H1 (cell line): ENCODE measurements around the gene LIF. TPM values are rescaled to one million over a fixed set of nuclear protein-coding genes. Genes with fewer than 3 reads are reported as not detected.

ENCODE experiments used
- CTBP2 ChIP-seq: IDR thresholded peaks from 2 replicates; pipeline ENCODE4 v1.7.0; 2011; ENCODE audit warnings: borderline replicate concordance, mild to moderate bottlenecking, moderate library complexity, mixed read lengths, low read length; ENCODE audit not compliant: insufficient read depth, insufficient read length
- EGR1 ChIP-seq: IDR thresholded peaks from 2 replicates; pipeline ENCODE4 v1.6.1; 2011; ENCODE audit warnings: low read depth, low read length, borderline replicate concordance
- HDAC6 ChIP-seq: IDR thresholded peaks from one replicate; pipeline ENCODE4 v1.7.1; 2012; ENCODE audit warnings: low read depth, mild to moderate bottlenecking, inconsistent platforms, low read length, moderate library complexity
- KDM4A ChIP-seq: IDR thresholded peaks from one replicate; pipeline ENCODE4 v1.7.1; 2012; ENCODE audit warnings: low read depth, mild to moderate bottlenecking, moderate library complexity, low read length, inconsistent platforms; ENCODE audit not compliant: severe bottlenecking
- SP1 ChIP-seq: IDR thresholded peaks from 2 replicates; pipeline ENCODE4 v1.6.1; 2011; ENCODE audit warnings: low read depth, low read length
- ZNF274 ChIP-seq: IDR thresholded peaks from 2 replicates; pipeline ENCODE4 v1.7.0; 2012; ENCODE audit warnings: low read length, borderline replicate concordance; ENCODE audit errors: extremely low read depth
- polyA plus RNA-seq, 7 experiments: library from polyadenylated mRNA; depleted of rRNA in 3 of 7; stranded (reverse) in 5 of 7; unstranded in 2 of 7; fragments of >200 nt in 5 of 7; fragments of 200-250 nt in 2 of 7; gene quantifications; 1 replicate in 5 of 7; 2 replicates in 1 of 7; 4 replicates in 1 of 7; pipeline versions ENCODE4 v1.2.1 to v1.2.3, GENCODE V29; 2011 to 2013; ENCODE audit warnings: missing spikeins in 2 of 7, mixed read lengths in 2 of 7
- total RNA-seq: library from RNA; stranded (reverse); fragmentation: NEBNext Ultra II Directional; extraction: Animal tissue kit (Norgen Biotek cat#: 25700); gene quantifications from 2 replicates; pipeline ENCODE4 v1.2.1, GENCODE V29; 2021
- TF ChIP-seq, protein P1 (sequence below): IDR thresholded peaks from 2 replicates; pipeline ENCODE4 v1.6.1; 2012; ENCODE audit warnings: low read length, inconsistent platforms
- TF ChIP-seq, protein P2 (sequence below): fragments of 300-600 bp; sonication (generic); IDR thresholded peaks from 2 replicates; pipeline ENCODE4 v1.7.1; 2012; ENCODE audit warnings: low read length, moderate library complexity, mild to moderate bottlenecking, inconsistent platforms; ENCODE audit not compliant: insufficient replicate concordance

The LIF gene
- total and polyA plus RNA-seq, 2 of the 8 experiments (the other 6 are each of a cell fraction or from before 2014, with no cell fraction given): 3.3 to 3.5 TPM

DNA sequence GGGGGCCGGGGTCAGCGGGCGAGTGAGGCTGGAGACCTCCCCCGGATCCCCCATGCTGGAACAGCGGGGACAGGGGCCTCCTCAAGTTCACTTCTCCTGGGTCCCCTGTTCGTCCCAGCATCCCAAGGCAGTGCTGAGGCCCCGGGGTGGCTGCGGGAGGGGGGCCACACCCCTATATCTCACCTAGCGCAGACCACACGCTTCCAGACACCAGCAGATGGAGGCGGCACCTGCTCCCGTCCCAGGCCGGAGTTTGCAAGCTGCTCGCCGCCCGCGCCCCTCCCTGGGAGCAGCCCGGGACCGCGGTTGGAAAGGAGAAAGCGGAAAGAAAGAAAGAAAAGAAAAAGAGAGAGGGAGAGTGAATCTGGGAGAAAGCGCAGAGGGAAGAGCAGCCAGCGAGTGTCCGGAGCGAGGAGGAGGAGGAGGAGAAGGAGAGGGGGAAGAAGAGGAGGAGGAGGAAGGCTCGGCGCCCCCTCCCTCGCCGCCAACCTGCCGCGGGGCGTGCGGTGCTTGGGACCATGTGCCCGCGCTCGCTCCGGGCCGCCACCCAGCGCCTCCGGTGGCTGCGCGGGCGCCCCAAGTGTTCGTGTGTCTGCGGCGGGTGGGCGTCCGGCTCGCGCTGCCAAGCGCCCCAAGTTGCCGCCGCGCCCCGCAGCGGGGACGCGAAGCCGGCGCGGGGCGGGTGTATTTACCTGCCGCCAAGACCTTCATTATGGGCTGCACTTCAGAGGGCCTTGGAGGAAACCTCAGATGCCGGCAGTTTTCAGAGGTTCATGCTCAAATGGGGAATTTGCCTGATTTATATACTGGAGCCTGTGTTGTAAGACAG is at the start of gene LIF (continued):
- no peak for TF ChIP-seq CTBP2
- peak; percentile 52 for TF ChIP-seq KDM4A
- TF ChIP-seq, protein P1, sequence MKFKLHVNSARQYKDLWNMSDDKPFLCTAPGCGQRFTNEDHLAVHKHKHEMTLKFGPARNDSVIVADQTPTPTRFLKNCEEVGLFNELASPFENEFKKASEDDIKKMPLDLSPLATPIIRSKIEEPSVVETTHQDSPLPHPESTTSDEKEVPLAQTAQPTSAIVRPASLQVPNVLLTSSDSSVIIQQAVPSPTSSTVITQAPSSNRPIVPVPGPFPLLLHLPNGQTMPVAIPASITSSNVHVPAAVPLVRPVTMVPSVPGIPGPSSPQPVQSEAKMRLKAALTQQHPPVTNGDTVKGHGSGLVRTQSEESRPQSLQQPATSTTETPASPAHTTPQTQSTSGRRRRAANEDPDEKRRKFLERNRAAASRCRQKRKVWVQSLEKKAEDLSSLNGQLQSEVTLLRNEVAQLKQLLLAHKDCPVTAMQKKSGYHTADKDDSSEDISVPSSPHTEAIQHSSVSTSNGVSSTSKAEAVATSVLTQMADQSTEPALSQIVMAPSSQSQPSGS: no peak
- no peak for TF ChIP-seq SP1
- TF ChIP-seq EGR1: no peak
- TF ChIP-seq ZNF274: no peak
- no peak for TF ChIP-seq HDAC6
- TF ChIP-seq, protein P2, sequence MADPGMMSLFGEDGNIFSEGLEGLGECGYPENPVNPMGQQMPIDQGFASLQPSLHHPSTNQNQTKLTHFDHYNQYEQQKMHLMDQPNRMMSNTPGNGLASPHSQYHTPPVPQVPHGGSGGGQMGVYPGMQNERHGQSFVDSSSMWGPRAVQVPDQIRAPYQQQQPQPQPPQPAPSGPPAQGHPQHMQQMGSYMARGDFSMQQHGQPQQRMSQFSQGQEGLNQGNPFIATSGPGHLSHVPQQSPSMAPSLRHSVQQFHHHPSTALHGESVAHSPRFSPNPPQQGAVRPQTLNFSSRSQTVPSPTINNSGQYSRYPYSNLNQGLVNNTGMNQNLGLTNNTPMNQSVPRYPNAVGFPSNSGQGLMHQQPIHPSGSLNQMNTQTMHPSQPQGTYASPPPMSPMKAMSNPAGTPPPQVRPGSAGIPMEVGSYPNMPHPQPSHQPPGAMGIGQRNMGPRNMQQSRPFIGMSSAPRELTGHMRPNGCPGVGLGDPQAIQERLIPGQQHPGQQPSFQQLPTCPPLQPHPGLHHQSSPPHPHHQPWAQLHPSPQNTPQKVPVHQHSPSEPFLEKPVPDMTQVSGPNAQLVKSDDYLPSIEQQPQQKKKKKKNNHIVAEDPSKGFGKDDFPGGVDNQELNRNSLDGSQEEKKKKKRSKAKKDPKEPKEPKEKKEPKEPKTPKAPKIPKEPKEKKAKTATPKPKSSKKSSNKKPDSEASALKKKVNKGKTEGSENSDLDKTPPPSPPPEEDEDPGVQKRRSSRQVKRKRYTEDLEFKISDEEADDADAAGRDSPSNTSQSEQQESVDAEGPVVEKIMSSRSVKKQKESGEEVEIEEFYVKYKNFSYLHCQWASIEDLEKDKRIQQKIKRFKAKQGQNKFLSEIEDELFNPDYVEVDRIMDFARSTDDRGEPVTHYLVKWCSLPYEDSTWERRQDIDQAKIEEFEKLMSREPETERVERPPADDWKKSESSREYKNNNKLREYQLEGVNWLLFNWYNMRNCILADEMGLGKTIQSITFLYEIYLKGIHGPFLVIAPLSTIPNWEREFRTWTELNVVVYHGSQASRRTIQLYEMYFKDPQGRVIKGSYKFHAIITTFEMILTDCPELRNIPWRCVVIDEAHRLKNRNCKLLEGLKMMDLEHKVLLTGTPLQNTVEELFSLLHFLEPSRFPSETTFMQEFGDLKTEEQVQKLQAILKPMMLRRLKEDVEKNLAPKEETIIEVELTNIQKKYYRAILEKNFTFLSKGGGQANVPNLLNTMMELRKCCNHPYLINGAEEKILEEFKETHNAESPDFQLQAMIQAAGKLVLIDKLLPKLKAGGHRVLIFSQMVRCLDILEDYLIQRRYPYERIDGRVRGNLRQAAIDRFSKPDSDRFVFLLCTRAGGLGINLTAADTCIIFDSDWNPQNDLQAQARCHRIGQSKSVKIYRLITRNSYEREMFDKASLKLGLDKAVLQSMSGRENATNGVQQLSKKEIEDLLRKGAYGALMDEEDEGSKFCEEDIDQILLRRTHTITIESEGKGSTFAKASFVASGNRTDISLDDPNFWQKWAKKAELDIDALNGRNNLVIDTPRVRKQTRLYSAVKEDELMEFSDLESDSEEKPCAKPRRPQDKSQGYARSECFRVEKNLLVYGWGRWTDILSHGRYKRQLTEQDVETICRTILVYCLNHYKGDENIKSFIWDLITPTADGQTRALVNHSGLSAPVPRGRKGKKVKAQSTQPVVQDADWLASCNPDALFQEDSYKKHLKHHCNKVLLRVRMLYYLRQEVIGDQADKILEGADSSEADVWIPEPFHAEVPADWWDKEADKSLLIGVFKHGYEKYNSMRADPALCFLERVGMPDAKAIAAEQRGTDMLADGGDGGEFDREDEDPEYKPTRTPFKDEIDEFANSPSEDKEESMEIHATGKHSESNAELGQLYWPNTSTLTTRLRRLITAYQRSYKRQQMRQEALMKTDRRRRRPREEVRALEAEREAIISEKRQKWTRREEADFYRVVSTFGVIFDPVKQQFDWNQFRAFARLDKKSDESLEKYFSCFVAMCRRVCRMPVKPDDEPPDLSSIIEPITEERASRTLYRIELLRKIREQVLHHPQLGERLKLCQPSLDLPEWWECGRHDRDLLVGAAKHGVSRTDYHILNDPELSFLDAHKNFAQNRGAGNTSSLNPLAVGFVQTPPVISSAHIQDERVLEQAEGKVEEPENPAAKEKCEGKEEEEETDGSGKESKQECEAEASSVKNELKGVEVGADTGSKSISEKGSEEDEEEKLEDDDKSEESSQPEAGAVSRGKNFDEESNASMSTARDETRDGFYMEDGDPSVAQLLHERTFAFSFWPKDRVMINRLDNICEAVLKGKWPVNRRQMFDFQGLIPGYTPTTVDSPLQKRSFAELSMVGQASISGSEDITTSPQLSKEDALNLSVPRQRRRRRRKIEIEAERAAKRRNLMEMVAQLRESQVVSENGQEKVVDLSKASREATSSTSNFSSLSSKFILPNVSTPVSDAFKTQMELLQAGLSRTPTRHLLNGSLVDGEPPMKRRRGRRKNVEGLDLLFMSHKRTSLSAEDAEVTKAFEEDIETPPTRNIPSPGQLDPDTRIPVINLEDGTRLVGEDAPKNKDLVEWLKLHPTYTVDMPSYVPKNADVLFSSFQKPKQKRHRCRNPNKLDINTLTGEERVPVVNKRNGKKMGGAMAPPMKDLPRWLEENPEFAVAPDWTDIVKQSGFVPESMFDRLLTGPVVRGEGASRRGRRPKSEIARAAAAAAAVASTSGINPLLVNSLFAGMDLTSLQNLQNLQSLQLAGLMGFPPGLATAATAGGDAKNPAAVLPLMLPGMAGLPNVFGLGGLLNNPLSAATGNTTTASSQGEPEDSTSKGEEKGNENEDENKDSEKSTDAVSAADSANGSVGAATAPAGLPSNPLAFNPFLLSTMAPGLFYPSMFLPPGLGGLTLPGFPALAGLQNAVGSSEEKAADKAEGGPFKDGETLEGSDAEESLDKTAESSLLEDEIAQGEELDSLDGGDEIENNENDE: no peak
